PC-3 (cell line): ENCODE data around the gene NECAB2. TPM values are rescaled to one million over a fixed set of nuclear protein-coding genes. Genes with fewer than 3 reads are reported as not detected.

ENCODE experiments used
- ATAC-seq: fragments of 200-7000 bp; cut with Tn5 transposase; 2 replicates; pipeline ENCODE4 v1.9.1; 2020; ENCODE audit warnings: mild to moderate bottlenecking, moderate library complexity
- BruUV-seq: library from RNA; stranded (reverse); fragments of 400-500 nt; replicated peaks from 2 replicates; lab custom pipeline; 2021; lab: Mats Ljungman, UMichigan
- CTCF ChIA-PET: fragments of 300-600 bp; sonication (Branson Sonifier 250); formaldehyde crosslinking; loops from one replicate; lab custom pipeline; 2022; ENCODE audit warnings: antibody characterized with exemption; lab: Charles Lee
- POLR2A ChIA-PET: fragments of 300-600 bp; sonication (Branson Sonifier 250); formaldehyde crosslinking; loops from one replicate; lab custom pipeline; 2022; ENCODE audit warnings: antibody characterized with exemption; ENCODE audit not compliant: unreplicated experiment; lab: Charles Lee
- DNase-seq: peaks from one replicate; pipeline ENCODE4 v3.0.0-alpha.2; 2015
- H2AFZ ChIP-seq: fragments of 300-600 bp; sonication (generic); 2 replicates; pipeline ENCODE4 v1.6.0; 2016; ENCODE audit warnings: antibody characterized with exemption, low read length
- H3F3A ChIP-seq: fragments of 300-600 bp; sonication (generic); one replicate; pipeline ENCODE4 v1.6.0; 2017; ENCODE audit warnings: antibody characterized with exemption, low read length, control low read depth, mild to moderate bottlenecking; ENCODE audit not compliant: unreplicated experiment
- H3K27ac ChIP-seq: fragments of 300-600 bp; sonication (generic); 2 replicates; pipeline ENCODE4 v1.5.1; 2016; ENCODE audit warnings: mild to moderate bottlenecking, low read length
- H3K27me3 ChIP-seq: fragments of 300-600 bp; sonication (generic); 2 replicates; pipeline ENCODE4 v1.6.1; 2016; ENCODE audit warnings: low read length, mixed read lengths
- H3K36me3 ChIP-seq: fragments of 300-600 bp; sonication (generic); 2 replicates; pipeline ENCODE4 v1.6.1; 2016; ENCODE audit warnings: low read depth, mixed run types, low read length, mixed read lengths
- H3K4me1 ChIP-seq: fragments of 300-600 bp; sonication (generic); 2 replicates; pipeline ENCODE4 v1.5.1; 2016; ENCODE audit warnings: low read length; ENCODE audit not compliant: insufficient read depth
- H3K4me2 ChIP-seq: fragments of 300-600 bp; sonication (generic); 2 replicates; pipeline ENCODE4 v1.6.0; 2016; ENCODE audit warnings: low read length
- H3K4me3 ChIP-seq: fragments of 300-600 bp; sonication (generic); 2 replicates; pipeline ENCODE4 v1.5.1; 2016; ENCODE audit warnings: mild to moderate bottlenecking, low read length, mixed read lengths
- H3K79me2 ChIP-seq: fragments of 300-600 bp; sonication (generic); 2 replicates; pipeline ENCODE4 v1.6.1; 2017; ENCODE audit warnings: low read length, mixed read lengths
- H3K9ac ChIP-seq: fragments of 300-600 bp; sonication (generic); 2 replicates; pipeline ENCODE4 v1.6.0; 2016; ENCODE audit warnings: mild to moderate bottlenecking, low read length
- H3K9me2 ChIP-seq: fragments of 300-600 bp; sonication (generic); replicated peaks from 2 replicates; pipeline ENCODE4 v1.6.1; 2016; ENCODE audit warnings: mixed run types, low read length, mixed read lengths
- H3K9me3 ChIP-seq: fragments of 300-600 bp; sonication (generic); 2 replicates; pipeline ENCODE4 v1.6.1; 2016; ENCODE audit warnings: low read length, mixed read lengths
- H4K20me1 ChIP-seq: fragments of 300-600 bp; sonication (generic); 2 replicates; pipeline ENCODE4 v1.6.1; 2016; ENCODE audit warnings: low read length, mixed read lengths
- EZH2 ChIP-seq: fragments of 300-600 bp; sonication (generic); IDR thresholded peaks from one replicate; pipeline ENCODE4 v1.6.1; 2017; ENCODE audit warnings: antibody characterized with exemption, mild to moderate bottlenecking, low read length; ENCODE audit not compliant: unreplicated experiment
- EZH2phosphoT487 ChIP-seq: fragments of 300-600 bp; sonication (generic); IDR thresholded peaks from 2 replicates; pipeline ENCODE4 v1.6.1; 2018; ENCODE audit warnings: mild to moderate bottlenecking, antibody characterized with exemption, low read length, borderline replicate concordance
- intact Hi-C: fragments of 100-400 bp; cut with micrococcal nuclease; formaldehyde crosslinking; loops from 2 replicates; pipeline ENCODE4 v1.9.0; 2023
- total RNA-seq: library from RNA; depleted of rRNA; stranded (reverse); fragments of >200 nt; gene quantifications from 2 replicates; pipeline ENCODE4 v1.2.3, GENCODE V29; 2014
- TF ChIP-seq, protein P1 (sequence below): fragments of 300-600 bp; sonication (generic); conservative IDR thresholded peaks from 2 replicates; pipeline ENCODE4 v1.5.1; 2017; ENCODE audit warnings: antibody characterized with exemption, low read depth, mild to moderate bottlenecking, low read length

NECAB2 gene
- total RNA-seq, 1 experiment from 2014 or later = 0.22 TPM

DNA sequence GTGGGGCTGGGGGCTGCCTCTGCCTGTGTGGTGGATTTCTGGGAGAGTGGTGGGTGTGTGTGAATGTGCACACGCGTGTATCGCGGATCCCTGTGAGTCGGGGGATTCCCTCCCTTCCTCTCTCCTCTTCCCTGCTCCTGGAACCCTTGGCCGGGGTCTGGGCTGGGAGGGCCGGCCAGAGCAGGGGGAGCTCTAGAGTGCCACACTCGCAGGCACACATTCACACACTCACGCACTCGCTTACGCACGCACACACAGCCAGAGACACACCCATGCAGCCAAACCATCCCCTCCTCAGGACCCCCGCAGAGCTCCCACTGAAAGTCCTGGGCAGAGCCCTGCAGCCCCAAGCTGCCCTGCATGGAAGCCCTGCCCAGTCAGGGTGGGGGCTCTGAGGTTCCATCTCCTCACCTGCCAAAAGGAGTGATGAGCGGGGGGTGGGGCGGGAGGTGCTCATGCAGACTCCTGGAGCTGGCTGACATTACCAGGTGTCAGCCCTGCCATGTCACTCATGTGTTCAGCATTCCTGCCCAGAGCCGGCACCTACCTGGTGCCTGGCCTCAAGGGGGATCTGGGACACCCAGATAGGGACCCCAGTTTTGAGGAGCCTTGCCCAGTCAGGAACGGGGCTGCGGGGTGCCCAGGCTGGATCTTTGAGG is 1.9 kb downstream of the NECAB2 start:
- Histone ChIP-seq H3K9ac (no peak overlapping the region), H3K4me2 (no peak overlapping the region), H3K27me3 (no peaks in the 10 kb centered on the region), H2AFZ (no peak overlapping the region), H3K9me3 (no peaks in the 10 kb centered on the region), H3K4me3 (no peak overlapping the region), H3F3A (no peaks in the 10 kb centered on the region), H3K9me2 (no peaks in the 10 kb centered on the region), H4K20me1 (no peaks in the 10 kb centered on the region), H3K4me1 (no peaks in the 10 kb centered on the region), H3K79me2 (no peaks in the 10 kb centered on the region), H3K36me3 (no peaks in the 10 kb centered on the region), H3K27ac (no peak overlapping the region)
- DNase-seq (no peak), ATAC-seq (no peak)
- CTCF ChIA-PET = no interaction called here
- no TSS peak for BruUV-seq
- intact Hi-C loops = no loop called here
- TF ChIP-seq, protein P1, sequence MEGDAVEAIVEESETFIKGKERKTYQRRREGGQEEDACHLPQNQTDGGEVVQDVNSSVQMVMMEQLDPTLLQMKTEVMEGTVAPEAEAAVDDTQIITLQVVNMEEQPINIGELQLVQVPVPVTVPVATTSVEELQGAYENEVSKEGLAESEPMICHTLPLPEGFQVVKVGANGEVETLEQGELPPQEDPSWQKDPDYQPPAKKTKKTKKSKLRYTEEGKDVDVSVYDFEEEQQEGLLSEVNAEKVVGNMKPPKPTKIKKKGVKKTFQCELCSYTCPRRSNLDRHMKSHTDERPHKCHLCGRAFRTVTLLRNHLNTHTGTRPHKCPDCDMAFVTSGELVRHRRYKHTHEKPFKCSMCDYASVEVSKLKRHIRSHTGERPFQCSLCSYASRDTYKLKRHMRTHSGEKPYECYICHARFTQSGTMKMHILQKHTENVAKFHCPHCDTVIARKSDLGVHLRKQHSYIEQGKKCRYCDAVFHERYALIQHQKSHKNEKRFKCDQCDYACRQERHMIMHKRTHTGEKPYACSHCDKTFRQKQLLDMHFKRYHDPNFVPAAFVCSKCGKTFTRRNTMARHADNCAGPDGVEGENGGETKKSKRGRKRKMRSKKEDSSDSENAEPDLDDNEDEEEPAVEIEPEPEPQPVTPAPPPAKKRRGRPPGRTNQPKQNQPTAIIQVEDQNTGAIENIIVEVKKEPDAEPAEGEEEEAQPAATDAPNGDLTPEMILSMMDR = no peak
- TF ChIP-seq EZH2 (no peak), EZH2phosphoT487 (no peak)
- POLR2A ChIA-PET = no interaction called here

DNA sequence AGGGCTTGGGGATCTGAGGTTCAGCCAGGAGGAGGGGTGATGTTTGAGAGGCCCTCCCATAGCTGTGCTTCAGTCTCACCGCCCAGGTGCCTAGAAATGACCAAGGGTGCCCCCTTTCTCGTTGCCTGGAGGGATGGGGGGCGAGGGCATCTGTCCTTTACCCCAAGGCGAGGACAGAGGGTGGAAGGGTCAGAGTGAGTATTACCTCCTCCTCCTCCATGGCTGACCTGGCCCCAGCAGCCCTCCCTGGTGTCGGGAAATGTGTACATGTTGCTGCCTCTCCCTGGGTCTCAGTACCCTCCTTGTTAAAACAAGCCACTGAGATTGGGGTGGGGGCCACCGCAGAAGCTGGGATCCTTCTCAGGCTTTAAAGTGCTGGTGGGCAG is 2.4 kb downstream of the NECAB2 start:
- no TSS peak for BruUV-seq
- ChIA-PET POLR2A (no interaction called here), CTCF (no interaction called here)
- Histone ChIP-seq H3K4me1 (no peaks in the 10 kb centered on the region), H3K9ac (no peak overlapping the region), H3K4me2 (no peak overlapping the region), H3F3A (no peaks in the 10 kb centered on the region), H3K79me2 (no peaks in the 10 kb centered on the region), H3K27ac (no peak overlapping the region), H3K27me3 (no peaks in the 10 kb centered on the region), H3K9me3 (no peaks in the 10 kb centered on the region), H3K36me3 (no peaks in the 10 kb centered on the region), H4K20me1 (no peaks in the 10 kb centered on the region), H2AFZ (no peak overlapping the region), H3K4me3 (no peak overlapping the region), H3K9me2 (no peaks in the 10 kb centered on the region)
- DNase-seq (no peak), ATAC-seq (no peak)
- intact Hi-C loops = no loop called here
- TF ChIP-seq, protein P1 = no peak
- no peak for TF ChIP-seq EZH2
- no peak for TF ChIP-seq EZH2phosphoT487
